Activated naive CD4-positive, alpha-beta T cell (primary cell): Measurements from ENCODE around the gene PLEKHO1.

Experiments
- DNase-seq, 4 experiments: peaks; one replicate each; lab custom pipeline; 2025; lab: John Stamatoyannopoulos, UW

Gene PLEKHO1

DNA sequence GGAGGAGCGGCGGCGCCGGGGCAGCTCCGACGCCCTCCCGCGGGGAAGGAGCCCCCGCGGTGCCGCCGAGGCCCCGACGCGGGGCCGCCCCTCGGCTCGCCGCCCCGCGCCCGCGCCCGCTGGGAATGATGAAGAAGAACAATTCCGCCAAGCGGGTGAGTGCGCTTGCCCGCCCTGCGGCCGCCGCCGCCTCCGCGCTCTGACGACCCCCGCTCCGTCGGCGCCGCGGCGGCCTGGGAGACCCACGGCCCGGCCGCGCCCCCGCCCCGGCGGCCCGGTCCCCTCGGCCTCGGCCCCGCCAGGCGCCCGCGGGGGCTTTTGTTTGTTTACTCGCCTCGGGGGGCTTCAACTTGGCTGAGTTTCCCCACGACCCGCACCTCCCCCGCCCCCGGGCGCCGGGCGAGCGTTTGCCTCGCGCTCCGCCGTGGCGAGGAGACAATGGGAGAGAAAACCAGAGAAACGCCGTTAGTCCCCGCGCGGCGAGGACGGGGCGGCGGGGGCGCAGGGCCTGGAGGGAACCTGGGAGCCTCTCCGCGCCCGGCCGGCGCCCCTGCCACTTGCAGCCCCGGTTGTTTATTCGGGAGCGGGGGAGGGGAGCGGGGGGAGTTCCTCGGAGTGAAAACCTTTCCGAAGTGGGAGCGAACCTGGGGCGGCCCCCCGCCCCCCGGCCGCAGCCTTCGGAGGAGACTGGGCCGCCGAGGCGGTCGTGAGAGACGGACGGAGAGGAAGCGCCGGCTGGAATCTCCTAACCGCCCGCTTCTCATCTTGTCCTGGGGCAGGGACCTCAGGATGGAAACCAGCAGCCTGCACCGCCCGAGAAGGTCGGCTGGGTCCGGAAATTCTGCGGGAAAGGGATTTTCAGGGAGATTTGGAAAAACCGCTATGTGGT is 661 bp downstream of the PLEKHO1 start:
- DNase-seq, result peak in 1 of 4 experiments; percentile 17

DNA sequence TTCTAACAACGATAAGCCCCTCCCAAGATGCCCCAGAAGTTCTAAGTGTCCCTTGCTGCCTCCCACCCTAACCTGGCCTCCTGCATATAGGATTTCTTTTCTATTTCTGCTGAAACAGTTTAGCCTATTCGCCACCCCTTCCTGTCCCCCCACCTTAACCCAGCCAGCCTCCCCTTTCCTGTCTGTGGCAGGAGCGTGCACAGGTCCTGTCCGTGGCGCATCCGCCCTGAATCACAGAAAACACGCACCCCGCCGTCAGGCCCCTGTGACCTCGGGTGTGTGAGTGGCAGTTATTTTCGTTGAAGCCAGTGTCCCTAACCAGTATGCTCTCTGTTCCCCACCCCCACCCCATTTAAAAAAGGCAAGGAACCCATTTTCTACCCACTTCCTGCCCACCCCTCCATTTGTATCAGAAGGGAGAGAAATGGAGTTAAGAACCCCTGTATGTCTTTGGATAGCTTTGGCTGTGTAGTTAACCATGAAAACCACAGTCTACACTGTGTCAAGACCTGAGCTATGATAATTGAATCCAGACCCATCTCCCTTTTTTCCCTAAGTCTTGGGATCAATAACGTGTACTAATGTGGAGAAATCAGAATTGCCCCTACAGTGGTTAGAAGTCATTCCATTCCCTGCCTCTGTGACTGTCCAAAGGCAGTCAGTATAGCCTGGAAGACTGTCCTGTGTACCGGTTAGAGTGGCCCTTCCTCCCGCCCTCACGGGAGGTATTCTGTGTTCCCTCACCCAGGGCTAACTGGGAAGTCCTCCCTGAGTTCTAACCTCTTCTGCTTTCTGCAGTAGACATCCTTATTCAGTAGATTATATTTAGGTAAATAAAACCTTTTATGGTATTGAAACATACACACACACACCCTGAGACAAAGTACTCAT is 1.8 kb downstream of the PLEKHO1 start:
- peak in 2 of 4 experiments; percentile 65 to 68 for DNase-seq

DNA sequence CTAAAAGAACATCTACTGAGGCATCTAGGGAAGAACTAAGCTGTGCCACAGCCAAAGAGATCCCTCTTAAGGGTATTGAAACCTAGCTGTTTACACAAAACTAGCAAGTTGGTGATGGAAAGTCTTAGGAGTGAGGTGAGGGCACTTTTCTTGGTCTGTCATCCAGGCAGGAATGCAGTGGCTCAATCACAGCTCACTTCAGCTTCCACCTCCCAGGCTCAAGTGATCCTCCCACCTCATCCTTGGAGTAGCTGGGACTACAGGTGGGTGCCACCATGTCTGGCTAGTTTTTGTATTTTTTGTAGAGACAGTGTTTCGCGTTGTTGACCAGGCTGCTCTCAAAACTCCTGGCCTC is 2.4 kb downstream of the PLEKHO1 start:
- no peak for DNase-seq

DNA sequence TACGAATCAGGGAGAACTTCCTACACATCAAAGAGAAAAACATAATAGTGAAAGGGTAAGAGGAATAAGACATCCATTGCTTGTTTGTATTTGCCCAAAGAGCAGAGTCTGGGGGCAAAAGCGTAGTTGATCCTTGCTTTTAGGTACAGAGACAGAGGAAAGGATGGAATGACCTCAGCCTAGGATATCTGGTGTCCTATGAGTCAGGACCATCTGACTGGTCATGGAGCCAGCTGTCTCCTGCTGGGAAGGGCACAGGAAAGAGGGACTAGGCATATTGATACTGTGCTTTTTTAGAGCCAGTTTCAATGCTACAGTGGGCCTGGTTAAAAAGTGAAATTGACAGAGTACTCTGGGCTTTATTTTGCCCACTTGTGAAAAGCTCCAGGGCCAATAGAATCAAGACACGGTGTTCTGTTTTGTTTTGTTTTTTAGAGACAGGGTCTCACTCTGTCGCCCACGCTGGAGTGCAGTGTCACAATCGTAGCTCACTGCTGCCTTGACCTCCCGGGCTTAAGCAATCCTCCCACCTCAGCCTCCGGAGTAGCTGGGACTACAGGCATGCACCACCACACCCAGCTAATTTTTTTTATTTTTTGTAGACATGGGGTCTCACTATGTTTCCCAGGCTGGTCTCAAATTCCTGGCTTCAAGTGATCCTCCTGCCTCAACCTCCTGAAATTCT is 3.2 kb downstream of the PLEKHO1 start:
- DNase-seq, result no peak

DNA sequence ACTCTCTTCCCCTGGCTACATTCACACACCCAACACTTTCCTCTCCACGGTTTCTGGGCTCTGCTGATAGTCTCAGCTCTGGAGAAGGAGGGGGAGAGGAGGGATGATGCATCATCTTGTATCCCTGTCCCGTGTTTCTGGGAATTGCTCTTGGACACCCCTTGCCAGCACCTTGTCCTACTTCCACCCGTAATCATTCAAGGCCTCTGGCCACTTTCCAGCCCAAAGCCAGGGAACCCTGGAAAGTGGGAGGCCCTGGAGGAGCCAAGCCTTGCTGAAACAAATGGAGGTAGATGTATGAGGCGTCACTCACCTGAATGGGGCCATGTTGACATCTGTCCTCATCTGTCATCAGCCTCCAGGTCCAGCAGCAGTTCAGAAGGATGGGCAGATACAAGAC is 4.4 kb downstream of the PLEKHO1 start:
- no peak for DNase-seq

DNA sequence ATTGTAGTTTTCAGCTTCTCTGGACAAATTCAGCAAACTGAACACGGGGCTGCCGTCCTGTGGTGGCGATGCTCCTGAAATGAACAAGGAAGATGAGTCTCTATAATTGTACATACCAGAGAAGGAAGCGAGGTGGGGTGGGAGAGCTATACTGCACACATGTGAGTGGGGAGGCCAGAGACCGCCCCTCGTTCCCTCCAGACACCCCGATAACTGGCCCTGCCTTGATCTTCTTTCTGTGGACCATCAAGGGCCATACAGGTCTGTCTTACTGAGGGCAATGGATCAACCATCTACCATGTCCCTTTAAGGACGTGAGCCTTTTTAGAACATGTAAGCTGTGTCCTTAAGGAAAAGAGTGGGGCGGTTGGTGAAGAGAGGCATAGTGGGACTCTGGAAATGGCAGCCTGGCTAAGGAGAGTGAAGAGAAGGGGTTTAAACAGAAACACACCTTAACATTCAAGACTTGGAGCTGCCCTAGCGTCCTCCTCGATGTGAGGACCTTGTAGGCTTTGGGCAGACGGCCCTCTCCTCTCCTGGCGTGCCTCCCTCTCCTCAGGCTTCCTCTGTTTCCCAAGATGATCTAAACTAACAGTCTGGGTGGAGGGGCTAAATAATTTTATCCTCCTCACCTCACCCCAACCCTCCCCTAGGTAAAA is 5.8 kb downstream of the PLEKHO1 start:
- DNase-seq, result no peak

DNA sequence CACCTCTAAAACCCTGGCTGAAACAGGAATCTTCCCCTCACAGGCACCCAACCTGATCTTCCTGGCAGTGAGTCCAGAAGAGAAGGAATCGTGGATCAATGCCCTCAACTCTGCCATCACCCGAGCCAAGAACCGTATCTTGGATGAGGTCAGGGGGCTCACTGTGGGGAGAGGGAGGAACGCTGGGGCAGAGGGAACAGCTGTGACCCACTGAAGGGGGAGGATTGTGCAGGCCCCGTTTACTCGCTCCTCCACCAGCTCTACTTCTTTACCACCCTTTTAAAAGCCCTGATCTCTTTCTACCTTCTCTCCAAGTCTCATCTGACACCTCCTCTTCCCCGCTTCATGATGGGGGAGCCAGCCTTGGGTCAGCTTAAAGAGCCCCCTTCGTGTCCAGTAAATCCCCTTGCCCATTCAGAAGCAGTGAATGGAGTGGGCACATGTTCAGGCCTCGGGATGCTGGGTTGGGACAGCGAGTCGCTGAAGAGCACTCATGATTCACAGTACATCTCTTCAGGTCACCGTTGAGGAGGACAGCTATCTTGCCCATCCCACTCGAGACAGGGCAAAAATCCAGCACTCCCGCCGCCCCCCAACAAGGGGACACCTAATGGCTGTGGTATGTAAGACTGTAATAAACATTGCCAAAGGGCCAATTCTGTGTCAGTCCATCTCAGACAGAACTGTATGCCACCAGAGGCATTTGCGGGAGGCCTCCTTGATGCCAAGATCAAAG is 7.3 kb downstream of the PLEKHO1 start:
- no peak for DNase-seq

DNA sequence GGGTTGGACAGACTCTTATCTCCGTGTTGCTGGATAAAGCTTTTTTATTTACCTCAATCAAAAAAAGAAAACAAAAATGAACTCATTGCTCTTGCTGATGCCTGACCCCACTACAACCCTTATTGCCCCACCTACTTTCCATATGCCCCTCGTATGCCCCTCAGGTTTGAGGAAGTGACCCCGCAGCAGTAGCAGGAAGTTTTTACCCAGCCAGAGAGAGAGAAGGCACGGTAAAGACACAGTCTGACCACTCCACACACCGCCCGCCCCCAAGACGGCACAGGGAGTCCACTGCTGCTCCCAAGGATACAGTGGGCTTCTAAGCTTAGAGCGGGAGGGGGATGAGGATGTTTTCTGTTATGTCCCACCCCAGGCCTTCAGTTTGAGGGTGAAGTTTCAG is 9.8 kb downstream of the PLEKHO1 start:
- DNase-seq, result no peak

DNA sequence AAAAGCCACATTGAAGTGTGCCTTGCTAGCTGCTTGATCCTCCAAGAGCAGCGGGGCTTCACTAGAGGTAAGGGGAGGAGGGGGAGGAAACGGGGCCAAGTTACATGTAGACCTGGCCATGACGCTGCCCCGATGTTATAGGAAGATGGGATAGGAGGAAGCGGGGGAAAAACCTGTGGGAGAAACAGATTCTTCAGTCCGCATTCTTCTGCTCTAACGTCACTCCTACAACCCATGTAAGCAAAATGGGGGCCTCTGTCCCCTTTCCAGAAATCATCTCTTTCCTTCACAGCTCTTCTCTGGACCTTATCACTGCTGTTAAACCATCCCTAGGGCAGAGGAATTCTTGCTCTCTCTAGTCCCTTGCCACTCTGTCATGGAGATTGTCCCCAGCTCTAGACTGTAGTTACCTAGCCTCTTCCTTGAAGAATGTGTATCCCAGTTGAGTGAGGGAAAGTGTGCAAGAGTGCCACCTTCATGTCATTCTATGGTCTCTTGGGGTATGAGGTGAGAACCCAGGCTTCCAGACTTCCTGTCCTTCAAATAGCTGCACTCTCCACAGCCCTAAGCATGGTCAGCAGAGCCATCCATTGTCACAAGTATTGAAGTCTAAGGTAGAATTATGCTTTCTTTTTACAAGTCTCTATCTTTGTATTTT is 11.4 kb downstream of the PLEKHO1 start:
- no peak for DNase-seq

DNA sequence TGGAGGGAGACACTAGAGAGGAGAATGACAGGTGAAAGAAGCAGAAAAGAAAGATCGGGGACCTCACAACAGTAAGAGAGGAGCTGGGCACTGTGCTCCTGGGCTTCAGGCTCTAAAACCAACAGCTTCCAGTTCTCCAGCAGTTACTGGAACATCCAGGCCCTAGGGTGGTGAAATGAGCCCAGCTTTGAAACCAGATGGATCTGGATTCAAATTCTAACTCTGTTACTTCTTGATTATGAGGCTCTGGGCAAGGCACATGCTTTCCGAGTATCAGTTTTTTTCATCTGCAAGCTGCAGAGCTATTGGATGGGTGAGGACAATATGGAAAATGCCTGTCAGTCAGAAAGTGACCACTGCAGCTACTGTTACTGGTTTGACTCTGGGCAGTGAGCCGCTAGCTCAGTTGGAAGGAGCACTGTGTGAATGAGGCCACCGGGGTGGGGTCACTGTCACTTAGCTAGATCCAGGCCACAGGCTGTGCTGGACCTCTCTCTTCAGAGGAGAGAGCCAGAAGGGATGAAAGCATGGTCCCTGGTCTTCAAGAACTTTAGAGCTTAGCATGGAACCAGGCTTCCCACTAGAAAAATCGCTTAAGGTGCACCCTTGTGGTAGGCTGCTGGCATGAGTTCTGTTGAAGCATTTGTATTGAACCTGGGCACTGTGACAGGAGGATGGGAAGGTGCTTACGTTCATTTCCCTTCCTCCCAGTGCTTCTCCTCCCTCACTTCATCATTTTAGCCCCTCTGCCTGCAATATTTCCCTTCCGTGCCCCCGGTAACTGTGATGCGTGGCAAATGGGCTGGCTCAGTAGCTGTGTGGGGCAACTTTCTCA is 12.2 kb downstream of the PLEKHO1 start:
- no peak for DNase-seq

DNA sequence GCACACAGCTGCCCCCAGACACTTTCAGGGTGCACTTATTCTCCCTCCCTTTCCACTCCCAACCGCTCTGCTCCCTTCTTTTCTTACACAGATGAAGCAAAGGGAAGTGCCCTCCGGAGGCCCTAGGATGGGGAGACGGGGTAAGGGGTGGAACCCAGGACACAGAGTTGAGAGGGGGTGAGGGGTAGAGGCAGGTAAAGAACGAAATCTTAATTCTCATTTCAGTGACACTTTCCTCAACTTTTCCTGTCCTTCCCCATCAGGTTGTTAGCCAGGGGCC is 12.8 kb downstream of the PLEKHO1 start:
- DNase-seq, result no peak

DNA sequence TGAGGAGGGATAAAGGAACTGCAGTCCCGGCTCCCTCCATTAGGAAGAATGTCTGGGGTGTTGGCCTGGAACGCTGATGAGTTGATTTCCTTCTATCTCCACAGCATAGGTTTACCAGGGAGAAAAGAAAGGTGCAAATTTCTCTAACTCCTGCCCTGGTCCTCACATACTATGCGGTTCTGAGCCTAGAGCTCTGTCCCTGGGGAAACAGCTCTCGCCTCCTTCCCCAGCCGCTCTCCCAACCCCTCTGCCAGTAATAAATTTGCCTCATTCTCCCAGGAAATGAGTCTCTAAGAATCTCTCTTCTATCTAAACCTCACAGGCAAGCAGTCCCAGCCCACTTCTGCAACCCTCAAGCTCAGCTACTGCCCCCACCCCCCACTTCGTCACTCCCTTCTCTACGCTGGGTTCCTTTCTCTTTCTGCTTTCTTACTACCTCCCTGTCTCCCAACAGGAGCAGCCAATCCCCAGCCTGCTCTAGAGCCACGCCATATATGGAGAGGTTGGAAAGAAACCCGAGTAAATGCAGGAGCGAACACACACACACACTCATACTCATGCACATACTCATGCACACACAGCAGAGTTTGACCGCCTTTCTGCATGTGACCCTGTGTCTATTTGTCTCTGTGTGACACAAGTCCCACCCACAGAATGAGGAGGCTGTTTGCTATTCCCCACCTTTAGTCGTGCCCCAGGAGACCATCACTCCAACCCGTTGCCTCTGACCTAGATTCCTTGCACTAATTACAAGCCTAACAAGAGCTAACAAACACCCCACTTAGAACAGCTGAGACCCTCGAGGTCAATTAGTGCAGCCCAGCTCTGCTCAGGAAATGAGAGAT is 13.4 kb downstream of the PLEKHO1 start:
- no peak for DNase-seq

DNA sequence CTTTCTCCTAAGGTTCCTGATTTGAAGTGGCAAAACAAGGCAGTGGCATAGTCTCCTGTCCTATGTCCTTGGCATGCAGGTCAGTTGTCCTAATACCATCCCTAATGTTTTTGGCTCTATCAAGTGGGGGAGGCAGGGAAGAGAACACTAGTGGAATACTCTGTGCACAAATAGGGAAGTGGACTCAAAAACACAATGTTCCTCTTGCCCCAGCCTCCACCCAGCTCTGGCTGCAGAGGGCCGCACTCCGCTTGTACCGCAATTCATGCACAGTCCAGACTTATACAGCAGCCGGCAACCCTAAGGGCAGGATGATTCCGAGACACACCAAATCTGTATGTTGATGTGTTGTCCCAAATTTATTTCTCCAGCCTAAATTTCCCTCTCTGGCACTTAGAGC is 14.5 kb downstream of the PLEKHO1 start:
- no peak for DNase-seq

DNA sequence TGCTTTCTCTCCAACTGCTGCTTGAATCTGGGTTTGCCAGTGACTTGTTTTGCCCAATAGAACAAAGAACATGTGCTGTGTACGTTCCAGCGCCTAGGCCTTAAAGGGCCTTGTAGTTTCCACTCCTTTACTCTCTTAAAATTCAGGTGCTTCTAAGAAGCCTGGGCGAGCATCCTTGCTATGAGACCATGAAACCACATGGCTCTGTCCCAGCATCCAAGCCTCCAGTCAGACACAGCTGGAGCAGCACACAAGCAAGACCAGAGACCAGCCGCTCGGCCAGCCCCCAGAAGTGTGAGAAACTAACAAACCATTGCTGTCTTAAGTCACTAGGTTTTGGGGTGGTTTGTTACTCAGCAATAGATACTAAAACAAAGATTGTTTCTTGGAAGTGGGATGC is 15.1 kb downstream of the PLEKHO1 start:
- no peak for DNase-seq

DNA sequence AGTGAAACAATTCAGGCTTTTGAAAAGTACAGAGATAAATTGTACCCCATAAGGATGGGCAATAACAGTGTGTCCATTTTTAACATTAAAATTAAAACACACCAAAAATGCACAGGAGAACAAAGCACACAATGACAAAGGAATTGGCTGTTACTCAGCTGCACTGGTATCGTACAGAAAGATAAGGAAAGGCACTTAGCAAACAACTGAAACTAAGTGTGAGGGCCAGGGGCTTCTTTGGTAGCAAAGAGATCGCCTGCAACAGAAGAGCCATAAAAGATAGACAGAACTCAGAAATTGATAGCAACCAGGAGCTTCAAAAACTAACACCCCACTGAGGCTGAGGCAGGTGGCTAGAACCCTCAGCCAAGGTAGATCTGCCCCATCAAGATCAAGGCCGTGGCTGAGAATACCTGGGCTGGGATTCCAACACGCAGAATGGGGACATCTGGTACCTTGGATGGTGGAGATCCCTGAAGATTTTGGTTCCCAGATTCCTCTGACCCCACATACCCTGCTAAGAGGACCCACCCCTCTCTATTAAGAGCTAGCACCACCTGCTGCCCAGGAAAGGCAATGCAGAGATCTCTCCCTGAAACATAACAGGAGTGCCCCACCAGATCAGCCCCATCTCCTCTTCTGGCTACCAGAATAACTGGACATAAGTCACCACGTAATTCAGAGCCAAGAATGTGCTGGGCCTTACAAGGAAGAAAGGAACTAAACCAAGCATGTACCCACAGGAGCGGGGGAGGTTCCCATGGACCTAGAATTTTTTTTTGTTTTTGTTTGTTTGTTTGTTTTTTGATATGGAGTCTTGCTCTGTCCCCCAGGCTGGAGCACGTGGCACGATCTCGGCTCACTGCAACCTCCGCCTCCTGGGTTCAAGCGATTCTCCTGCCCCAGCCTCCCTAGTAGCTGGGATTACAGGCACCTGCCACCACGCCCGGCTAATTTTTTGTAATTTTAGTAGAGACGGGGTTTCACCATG is 16.2 kb downstream of the PLEKHO1 start:
- DNase-seq, result peak in 2 of 4 experiments; percentile 20 to 45

DNA sequence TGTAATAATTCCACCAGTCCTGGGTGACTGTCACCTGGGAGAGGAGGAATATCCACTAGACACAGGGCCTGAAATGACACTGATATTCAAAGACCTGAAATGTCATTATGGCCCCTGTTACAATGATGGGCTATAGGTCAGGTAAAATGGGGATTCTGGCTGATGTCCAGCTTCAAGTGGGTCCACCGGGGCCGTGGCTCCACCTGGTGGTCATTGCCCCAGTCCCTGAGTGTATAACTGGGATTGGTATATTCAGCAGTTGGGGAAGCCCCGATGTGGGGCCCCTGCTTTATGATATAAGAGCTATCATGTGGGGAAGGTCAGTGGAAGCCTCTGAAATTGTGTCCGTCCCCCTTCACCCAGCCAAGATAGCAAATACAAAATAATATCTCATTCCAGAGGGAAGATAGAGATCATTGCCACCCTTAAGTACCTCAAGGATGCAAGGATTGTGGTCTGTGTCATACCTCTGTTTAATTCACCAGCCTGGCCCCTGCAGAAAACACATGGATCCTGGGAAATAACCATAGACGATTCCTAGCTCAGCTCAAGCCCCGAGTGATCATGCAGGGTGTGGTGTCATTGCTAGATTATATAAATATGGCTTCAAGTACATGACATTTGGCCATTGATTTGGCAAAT is 19.4 kb downstream of the PLEKHO1 start:
- DNase-seq, result peak in 2 of 4 experiments; percentile 13 to 37

DNA sequence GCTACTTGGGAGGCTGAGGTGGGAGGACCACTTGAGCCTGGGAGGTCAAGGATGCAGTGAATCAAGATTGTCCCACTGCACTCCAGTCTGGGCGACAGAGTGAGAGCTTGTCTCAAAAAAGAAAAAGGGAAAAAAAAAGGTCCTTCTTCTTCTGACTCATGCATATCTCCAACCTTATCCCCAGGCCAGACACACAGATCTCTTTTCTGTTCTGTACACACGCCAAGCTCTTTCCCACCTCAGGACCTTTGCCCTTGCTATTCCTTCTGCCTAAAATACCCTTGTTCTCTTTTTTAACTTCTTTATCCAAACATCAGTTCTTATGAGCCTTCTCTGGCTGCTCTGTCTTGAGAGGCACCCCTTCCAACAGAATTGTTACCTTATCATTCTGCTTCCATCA is 22.1 kb downstream of the PLEKHO1 start:
- no peak for DNase-seq
